HepG2 (cell line): ENCODE measurements around the gene ATP11A. TPM values are rescaled to one million over a fixed set of nuclear protein-coding genes. Genes with fewer than 3 reads are reported as not detected.

Source experiments
- CENPX ChIP-seq: sonication (generic); formaldehyde crosslinking; IDR thresholded peaks from 2 replicates; pipeline ENCODE4 v1.9.0; 2021; ENCODE audit warnings: mild to moderate bottlenecking, missing genetic modification reagents, moderate library complexity
- E2F2 ChIP-seq: sonication (generic); formaldehyde crosslinking; IDR thresholded peaks from 2 replicates; pipeline ENCODE4 v1.4.0; 2020; ENCODE audit warnings: missing genetic modification reagents, borderline replicate concordance
- HES4 ChIP-seq: sonication (generic); formaldehyde crosslinking; IDR thresholded peaks from 2 replicates; pipeline ENCODE4 v1.9.0; 2021; ENCODE audit warnings: mild to moderate bottlenecking, missing genetic modification reagents, borderline replicate concordance
- KIAA2018 ChIP-seq: sonication (generic); formaldehyde crosslinking; IDR thresholded peaks from 2 replicates; pipeline ENCODE4 v1.5.0; 2020; ENCODE audit warnings: mild to moderate bottlenecking, missing genetic modification reagents, borderline replicate concordance
- LBX2 ChIP-seq: sonication (generic); formaldehyde crosslinking; IDR thresholded peaks from 2 replicates; pipeline ENCODE4 v1.5.0; 2020; ENCODE audit warnings: missing genetic modification reagents, mild to moderate bottlenecking, borderline replicate concordance
- NCOA5 ChIP-seq: sonication (generic); formaldehyde crosslinking; IDR thresholded peaks from 2 replicates; pipeline ENCODE4 v1.4.0; 2020; ENCODE audit warnings: missing genetic modification reagents
- PCBP2 ChIP-seq: fragments of 200-400 bp; formaldehyde crosslinking; optimal IDR thresholded peaks from 2 replicates; pipeline ENCODE3; 2018; ENCODE audit warnings: low read length, low read depth; ENCODE audit not compliant: poor library complexity, severe bottlenecking
- RCOR2 ChIP-seq: IDR thresholded peaks from 2 replicates; pipeline ENCODE4 v1.6.1; 2016; ENCODE audit warnings: missing biosample characterization, missing genetic modification reagents
- ZBTB44 ChIP-seq: sonication (generic); formaldehyde crosslinking; IDR thresholded peaks from 2 replicates; pipeline ENCODE4 v1.4.0; 2020; ENCODE audit warnings: missing genetic modification reagents
- ZBTB7A ChIP-seq: sonication (generic); formaldehyde crosslinking; IDR thresholded peaks from 2 replicates; pipeline ENCODE4 v1.8.0; 2022; ENCODE audit warnings: mild to moderate bottlenecking, missing genetic modification reagents
- ZFP82 ChIP-seq: sonication (generic); formaldehyde crosslinking; IDR thresholded peaks from 2 replicates; pipeline ENCODE4 v1.5.1; 2020; ENCODE audit warnings: mild to moderate bottlenecking, missing genetic modification reagents, borderline replicate concordance
- ZNF275 ChIP-seq: sonication (generic); formaldehyde crosslinking; IDR thresholded peaks from 2 replicates; pipeline ENCODE4 v1.8.0; 2022; ENCODE audit warnings: missing genetic modification reagents, mild to moderate bottlenecking, inconsistent platforms, borderline replicate concordance
- ZNF329 ChIP-seq: sonication (generic); formaldehyde crosslinking; IDR thresholded peaks from 2 replicates; pipeline ENCODE4 v1.9.0; 2021; ENCODE audit warnings: low read depth, mild to moderate bottlenecking, missing genetic modification reagents
- ZNF563 ChIP-seq: sonication (generic); formaldehyde crosslinking; IDR thresholded peaks from 2 replicates; pipeline ENCODE4 v1.8.0; 2022; ENCODE audit warnings: mild to moderate bottlenecking, moderate library complexity, missing genetic modification reagents
- ZNF704 ChIP-seq: sonication (generic); formaldehyde crosslinking; IDR thresholded peaks from 2 replicates; pipeline ENCODE4 v1.8.1; 2023; ENCODE audit warnings: mild to moderate bottlenecking, inconsistent platforms, moderate library complexity, missing genetic modification reagents, borderline replicate concordance
- polyA plus RNA-seq, 8 experiments: library from polyadenylated mRNA; depleted of rRNA in 3 of 8; stranded (reverse) in 7 of 8; unstranded in 1 of 8; fragments of >200 nt; fragmentation: Illumina TruSeq in 4 of 8; extraction: Trizol in 4 of 8; gene quantifications; 2 replicates each; pipeline versions ENCODE4 v1.2.1 to v1.2.3, GENCODE V29; 2011 to 2016; ENCODE audit warnings: low read depth in 4 of 8, missing spikeins in 1 of 8, mixed read lengths in 1 of 8; ENCODE audit not compliant: insufficient read depth in 1 of 8
- total RNA-seq, 5 experiments: library from RNA; depleted of rRNA; stranded (reverse); fragments of >200 nt; fragmentation: Illumina TruSeq; extraction: Trizol; gene quantifications; 2 replicates each; pipeline ENCODE4 v1.2.3, GENCODE V29; 2016; ENCODE audit warnings: low read depth in 1 of 5

The ATP11A gene
- total and polyA plus RNA-seq, 2 of the 13 experiments (the other 11 are each of a cell fraction or from before 2014, with no cell fraction given), result 18.4 to 20.1 TPM

- TF ChIP-seq HES4, result no peak
- TF ChIP-seq ZBTB44, result no peak
- TF ChIP-seq ZNF563 (CRISPR knock-in tag), result no peak
- TF ChIP-seq ZBTB7A (CRISPR knock-in tag), result no peak
- no peak for TF ChIP-seq CENPX
- no peak for TF ChIP-seq ZFP82
- TF ChIP-seq ZNF275, result no peak
- no peak for TF ChIP-seq RCOR2
- TF ChIP-seq NCOA5 (CRISPR knock-in tag), result no peak
- TF ChIP-seq ZNF704 (CRISPR knock-in tag), result no peak
- TF ChIP-seq PCBP2, result no peak
- TF ChIP-seq KIAA2018, result no peak
- TF ChIP-seq LBX2, result no peak
- TF ChIP-seq ZNF329 (CRISPR knock-in tag), result no peak
- TF ChIP-seq E2F2 (CRISPR knock-in tag), result no peak
These were observed 227.9 kb downstream of the ATP11A start (continued) for GRCh38 chr13:112917737-112918136.
